GM23338 (cell line): ENCODE data around the gene JTB. TPM values are rescaled to one million over a fixed set of nuclear protein-coding genes. Genes with fewer than 3 reads are reported as not detected.

ENCODE experiments used
- ATAC-seq: fragments of 200-7000 bp; cut with Tn5 transposase; 3 replicates; pipeline ENCODE4 v1.9.1; 2020
- DNase-seq: peaks from one replicate; pipeline ENCODE4 v3.0.0-alpha.2; 2015; ENCODE audit warnings: low spot score
- H2AFZ ChIP-seq: fragments of 200-600 bp; sonication (generic); 2 replicates; pipeline ENCODE4 v1.8.0; 2016; ENCODE audit warnings: antibody characterized with exemption, mild to moderate bottlenecking, moderate library complexity
- H3F3A ChIP-seq: fragments of 200-600 bp; sonication (generic); replicated peaks from 2 replicates; pipeline ENCODE4 v1.8.0; 2017; ENCODE audit warnings: antibody characterized with exemption, mixed run types, low read depth
- H3K27ac ChIP-seq: fragments of 200-600 bp; sonication (generic); 2 replicates; pipeline ENCODE4 v1.6.1; 2016; ENCODE audit warnings: low read depth
- H3K27me3 ChIP-seq: fragments of 200-600 bp; sonication (generic); 2 replicates; pipeline ENCODE4 v1.8.0; 2016; ENCODE audit warnings: mild to moderate bottlenecking, mixed run types, moderate library complexity; ENCODE audit not compliant: insufficient read depth
- H3K36me3 ChIP-seq: fragments of 200-600 bp; sonication (generic); 2 replicates; pipeline ENCODE4 v1.8.0; 2016; ENCODE audit warnings: mild to moderate bottlenecking; ENCODE audit not compliant: insufficient read depth
- H3K4me1 ChIP-seq: fragments of 200-600 bp; sonication (generic); 2 replicates; pipeline ENCODE4 v1.8.0; 2016; ENCODE audit warnings: mild to moderate bottlenecking, moderate library complexity; ENCODE audit not compliant: insufficient read depth
- H3K4me2 ChIP-seq: fragments of 200-600 bp; sonication (generic); 2 replicates; pipeline ENCODE4 v1.7.1; 2017; ENCODE audit warnings: mixed run types
- H3K4me3 ChIP-seq: fragments of 200-600 bp; sonication (generic); 2 replicates; pipeline ENCODE4 v1.6.1; 2016; ENCODE audit warnings: mixed run types
- H3K79me2 ChIP-seq: fragments of 200-600 bp; sonication (generic); replicated peaks from 2 replicates; pipeline ENCODE4 v1.8.0; 2017; ENCODE audit warnings: mild to moderate bottlenecking; ENCODE audit not compliant: insufficient read depth
- H3K9me2 ChIP-seq: fragments of 200-600 bp; sonication (generic); 2 replicates; pipeline ENCODE4 v1.8.0; 2017; ENCODE audit not compliant: insufficient read depth
- H4K20me1 ChIP-seq: fragments of 200-600 bp; sonication (generic); replicated peaks from 2 replicates; pipeline ENCODE4 v1.8.0; 2017; ENCODE audit warnings: mild to moderate bottlenecking; ENCODE audit not compliant: insufficient read depth
- H3K27ac Mint-ChIP-seq: 2 replicates; pipeline ENCODE4 v1.8.0; 2020; ENCODE audit warnings: inconsistent platforms, mild to moderate bottlenecking, moderate library complexity, mixed read lengths
- H3K27me3 Mint-ChIP-seq: 3 replicates; pipeline ENCODE4 v1.8.0; 2022; ENCODE audit warnings: low read depth, mild to moderate bottlenecking, moderate library complexity, mixed read lengths, inconsistent platforms; ENCODE audit not compliant: insufficient read depth, poor library complexity
- H3K36me3 Mint-ChIP-seq: 3 replicates; pipeline ENCODE4 v1.8.0; 2021; ENCODE audit warnings: low read depth, mild to moderate bottlenecking, inconsistent platforms, moderate library complexity, mixed read lengths
- H3K4me1 Mint-ChIP-seq: 3 replicates; pipeline ENCODE4 v1.8.0; 2020; ENCODE audit warnings: mild to moderate bottlenecking, inconsistent platforms, mixed read lengths
- H3K4me3 Mint-ChIP-seq: 3 replicates; pipeline ENCODE4 v1.8.0; 2021; ENCODE audit warnings: moderate library complexity, mild to moderate bottlenecking, inconsistent platforms, mixed read lengths
- H3K9me3 Mint-ChIP-seq: 3 replicates; pipeline ENCODE4 v1.8.0; 2020; ENCODE audit warnings: moderate library complexity, mild to moderate bottlenecking, inconsistent platforms, mixed read lengths
- CTCF ChIP-seq, 2 experiments: fragments of 200-600 bp in 1 of 2; sonication (generic) in 1 of 2; conservative IDR thresholded peaks; 2 replicates each; pipeline versions ENCODE4 v1.5.1 to v1.6.1; 2016 to 2017; ENCODE audit warnings: antibody characterized with exemption in 2 of 2, low read depth in 2 of 2, mild to moderate bottlenecking in 2 of 2, moderate library complexity in 1 of 2
- ETS1 ChIP-seq: IDR thresholded peaks from 2 replicates; pipeline ENCODE4 v1.6.1; 2016; ENCODE audit warnings: antibody characterized with exemption
- EZH2 ChIP-seq: fragments of 200-600 bp; sonication (generic); IDR thresholded peaks from one replicate; pipeline ENCODE4 v1.8.0; 2017; ENCODE audit warnings: antibody characterized with exemption, mild to moderate bottlenecking, low read depth; ENCODE audit not compliant: unreplicated experiment
- EZH2phosphoT487 ChIP-seq: fragments of 200-600 bp; sonication (generic); IDR thresholded peaks from one replicate; pipeline ENCODE4 v1.8.1; 2018; ENCODE audit warnings: antibody characterized with exemption; ENCODE audit not compliant: unreplicated experiment
- JUNB ChIP-seq: IDR thresholded peaks from one replicate; pipeline ENCODE4 v1.6.1; 2016; ENCODE audit warnings: antibody characterized with exemption; ENCODE audit not compliant: unreplicated experiment
- NANOG ChIP-seq: IDR thresholded peaks from 2 replicates; pipeline ENCODE4 v1.6.1; 2016; ENCODE audit warnings: antibody characterized with exemption, borderline replicate concordance
- POLR2AphosphoS5 ChIP-seq: IDR thresholded peaks from 2 replicates; pipeline ENCODE4 v1.6.1; 2016; ENCODE audit warnings: antibody characterized with exemption, low read depth
- REST ChIP-seq: IDR thresholded peaks from one replicate; pipeline ENCODE4 v1.6.1; 2018; ENCODE audit warnings: antibody characterized with exemption; ENCODE audit not compliant: unreplicated experiment
- ZNF331 ChIP-seq: fragments of 250-450 bp; sonication (Bioruptor Pico); IDR thresholded peaks from 2 replicates; pipeline ENCODE4 v1.5.0; 2020; ENCODE audit warnings: low read depth, mild to moderate bottlenecking, moderate library complexity
- polyA plus RNA-seq: library from polyadenylated mRNA; unstranded; fragments of >200 nt; fragmentation: Nextera tagmentation; extraction: Ambion mirVana; gene quantifications from 2 replicates; pipeline ENCODE4 v1.2.1, GENCODE V29; 2016
- total RNA-seq: library from RNA; depleted of rRNA; stranded (reverse); fragments of >200 nt; shearing (Covaris generic); gene quantifications from 2 replicates; pipeline ENCODE4 v1.2.3, GENCODE V29; 2014
- TF ChIP-seq, protein P1 (sequence below): fragments of 250-450 bp; sonication (Bioruptor Pico); IDR thresholded peaks from 2 replicates; pipeline ENCODE4 v1.5.0; 2020; ENCODE audit warnings: mild to moderate bottlenecking, moderate library complexity

Gene JTB
- total and polyA plus RNA-seq, 2 experiments from 2014 or later, result 140 to 208 TPM

DNA sequence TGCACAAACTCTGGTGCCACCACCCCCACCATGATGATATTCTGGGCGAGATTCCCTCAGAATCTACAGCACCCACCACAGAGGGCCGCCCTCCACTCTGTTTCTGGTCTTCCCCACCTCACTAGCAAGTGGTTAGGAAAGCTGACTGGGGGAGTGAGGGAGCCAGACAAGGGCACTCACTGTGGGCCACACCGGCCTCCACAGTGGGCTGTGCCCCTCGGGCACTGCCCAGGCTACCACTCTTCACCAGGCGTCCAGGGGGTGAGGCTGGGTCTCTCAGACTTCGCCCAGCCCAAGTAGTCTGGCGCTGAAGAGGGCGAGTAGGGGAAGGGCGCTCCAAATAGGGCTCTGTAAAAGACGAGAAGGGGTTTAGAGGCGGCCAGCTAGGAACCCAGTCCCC is 43.5 kb downstream of the JTB start:
- H4K20me1 ChIP-seq, result no peaks in the 10 kb centered on the region; the same call in 1 of the 2 replicates
- H3K36me3 ChIP-seq, result peaks cover 20% of the 10 kb centered on the region
- H3K27me3 Mint-ChIP-seq, result peaks cover 4% of the 10 kb centered on the region
- H3K4me1 ChIP-seq, result no peaks in the 10 kb centered on the region
- H3K27ac ChIP-seq, result no peak overlapping the region
- H3K9me2 ChIP-seq, result no peaks in the 10 kb centered on the region
- H3K79me2 ChIP-seq, result no peaks in the 10 kb centered on the region
- H3K36me3 Mint-ChIP-seq, result peaks cover 71% of the 10 kb centered on the region
- no peak overlapping the region for H3K27ac Mint-ChIP-seq
- no peaks in the 10 kb centered on the region for H3K9me3 Mint-ChIP-seq
- ATAC-seq (no peak), DNase-seq (no peak)
- no peak overlapping the region for H3K4me3 ChIP-seq
- no peaks in the 10 kb centered on the region for H3K27me3 ChIP-seq
- no peaks in the 10 kb centered on the region for H3K4me1 Mint-ChIP-seq
- no peak overlapping the region for H3K4me2 ChIP-seq
- H3F3A ChIP-seq, result 0 out of 2 replicates have a peak, but pooled peaks cover 3% of the 10 kb centered on the region
- H2AFZ ChIP-seq, result no peak overlapping the region
- no peak overlapping the region for H3K4me3 Mint-ChIP-seq
- TF ChIP-seq POLR2AphosphoS5, result no peak
- TF ChIP-seq, protein P1, sequence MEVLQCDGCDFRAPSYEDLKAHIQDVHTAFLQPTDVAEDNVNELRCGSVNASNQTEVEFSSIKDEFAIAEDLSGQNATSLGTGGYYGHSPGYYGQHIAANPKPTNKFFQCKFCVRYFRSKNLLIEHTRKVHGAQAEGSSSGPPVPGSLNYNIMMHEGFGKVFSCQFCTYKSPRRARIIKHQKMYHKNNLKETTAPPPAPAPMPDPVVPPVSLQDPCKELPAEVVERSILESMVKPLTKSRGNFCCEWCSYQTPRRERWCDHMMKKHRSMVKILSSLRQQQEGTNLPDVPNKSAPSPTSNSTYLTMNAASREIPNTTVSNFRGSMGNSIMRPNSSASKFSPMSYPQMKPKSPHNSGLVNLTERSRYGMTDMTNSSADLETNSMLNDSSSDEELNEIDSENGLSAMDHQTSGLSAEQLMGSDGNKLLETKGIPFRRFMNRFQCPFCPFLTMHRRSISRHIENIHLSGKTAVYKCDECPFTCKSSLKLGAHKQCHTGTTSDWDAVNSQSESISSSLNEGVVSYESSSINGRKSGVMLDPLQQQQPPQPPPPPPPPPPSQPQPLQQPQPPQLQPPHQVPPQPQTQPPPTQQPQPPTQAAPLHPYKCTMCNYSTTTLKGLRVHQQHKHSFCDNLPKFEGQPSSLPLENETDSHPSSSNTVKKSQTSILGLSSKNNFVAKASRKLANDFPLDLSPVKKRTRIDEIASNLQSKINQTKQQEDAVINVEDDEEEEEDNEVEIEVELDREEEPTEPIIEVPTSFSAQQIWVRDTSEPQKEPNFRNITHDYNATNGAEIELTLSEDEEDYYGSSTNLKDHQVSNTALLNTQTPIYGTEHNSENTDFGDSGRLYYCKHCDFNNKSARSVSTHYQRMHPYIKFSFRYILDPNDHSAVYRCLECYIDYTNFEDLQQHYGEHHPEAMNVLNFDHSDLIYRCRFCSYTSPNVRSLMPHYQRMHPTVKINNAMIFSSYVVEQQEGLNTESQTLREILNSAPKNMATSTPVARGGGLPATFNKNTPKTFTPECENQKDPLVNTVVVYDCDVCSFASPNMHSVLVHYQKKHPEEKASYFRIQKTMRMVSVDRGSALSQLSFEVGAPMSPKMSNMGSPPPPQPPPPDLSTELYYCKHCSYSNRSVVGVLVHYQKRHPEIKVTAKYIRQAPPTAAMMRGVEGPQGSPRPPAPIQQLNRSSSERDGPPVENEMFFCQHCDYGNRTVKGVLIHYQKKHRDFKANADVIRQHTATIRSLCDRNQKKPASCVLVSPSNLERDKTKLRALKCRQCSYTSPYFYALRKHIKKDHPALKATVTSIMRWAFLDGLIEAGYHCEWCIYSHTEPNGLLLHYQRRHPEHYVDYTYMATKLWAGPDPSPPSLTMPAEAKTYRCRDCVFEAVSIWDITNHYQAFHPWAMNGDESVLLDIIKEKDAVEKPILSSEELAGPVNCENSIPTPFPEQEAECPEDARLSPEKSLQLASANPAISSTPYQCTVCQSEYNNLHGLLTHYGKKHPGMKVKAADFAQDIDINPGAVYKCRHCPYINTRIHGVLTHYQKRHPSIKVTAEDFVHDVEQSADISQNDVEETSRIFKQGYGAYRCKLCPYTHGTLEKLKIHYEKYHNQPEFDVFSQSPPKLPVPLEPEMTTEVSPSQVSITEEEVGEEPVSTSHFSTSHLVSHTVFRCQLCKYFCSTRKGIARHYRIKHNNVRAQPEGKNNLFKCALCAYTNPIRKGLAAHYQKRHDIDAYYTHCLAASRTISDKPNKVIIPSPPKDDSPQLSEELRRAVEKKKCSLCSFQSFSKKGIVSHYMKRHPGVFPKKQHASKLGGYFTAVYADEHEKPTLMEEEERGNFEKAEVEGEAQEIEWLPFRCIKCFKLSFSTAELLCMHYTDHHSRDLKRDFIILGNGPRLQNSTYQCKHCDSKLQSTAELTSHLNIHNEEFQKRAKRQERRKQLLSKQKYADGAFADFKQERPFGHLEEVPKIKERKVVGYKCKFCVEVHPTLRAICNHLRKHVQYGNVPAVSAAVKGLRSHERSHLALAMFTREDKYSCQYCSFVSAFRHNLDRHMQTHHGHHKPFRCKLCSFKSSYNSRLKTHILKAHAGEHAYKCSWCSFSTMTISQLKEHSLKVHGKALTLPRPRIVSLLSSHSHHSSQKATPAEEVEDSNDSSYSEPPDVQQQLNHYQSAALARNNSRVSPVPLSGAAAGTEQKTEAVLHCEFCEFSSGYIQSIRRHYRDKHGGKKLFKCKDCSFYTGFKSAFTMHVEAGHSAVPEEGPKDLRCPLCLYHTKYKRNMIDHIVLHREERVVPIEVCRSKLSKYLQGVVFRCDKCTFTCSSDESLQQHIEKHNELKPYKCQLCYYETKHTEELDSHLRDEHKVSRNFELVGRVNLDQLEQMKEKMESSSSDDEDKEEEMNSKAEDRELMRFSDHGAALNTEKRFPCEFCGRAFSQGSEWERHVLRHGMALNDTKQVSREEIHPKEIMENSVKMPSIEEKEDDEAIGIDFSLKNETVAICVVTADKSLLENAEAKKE (CRISPR knock-in tag), result no peak
- TF ChIP-seq NANOG, result no peak
- TF ChIP-seq CTCF (conservative IDR thresholded peaks at IDR 0.05; ENCODE audit: low read depth in 2 of 2), result no peak
- TF ChIP-seq ETS1, result no peak
- TF ChIP-seq REST, result no peak
- no peak for TF ChIP-seq EZH2phosphoT487
- TF ChIP-seq EZH2, result no peak
- no peak for TF ChIP-seq JUNB
- no peak for TF ChIP-seq ZNF331
